IPS-18a (cell line): ENCODE measurements around the gene DIS3L2.
"Not testable (repeated sequence)": the region's sequence is repeated elsewhere in the genome, so short reads cannot be mapped to it uniquely, and the experiment has no call there.

Experiments used
- H3K27ac ChIP-seq: one replicate; pipeline ENCODE4 v1.5.1; 2013; ENCODE audit warnings: low read length
- H3K27me3 ChIP-seq: one replicate; pipeline ENCODE4 v1.6.1; 2013; ENCODE audit warnings: mild to moderate bottlenecking, low read length; ENCODE audit not compliant: control insufficient read depth, insufficient read depth
- H3K36me3 ChIP-seq: one replicate; pipeline ENCODE4 v1.6.1; 2013; ENCODE audit warnings: low read depth, low read length; ENCODE audit not compliant: control insufficient read depth
- H3K4me1 ChIP-seq: one replicate; pipeline ENCODE4 v1.6.1; 2013; ENCODE audit warnings: low read depth, low read length; ENCODE audit not compliant: control insufficient read depth
- H3K4me3 ChIP-seq: one replicate; pipeline ENCODE4 v1.5.1; 2013; ENCODE audit warnings: low read length
- H3K9ac ChIP-seq: one replicate; pipeline ENCODE4 v1.6.1; 2013; ENCODE audit warnings: mild to moderate bottlenecking, low read length, moderate library complexity
- H3K9me3 ChIP-seq: one replicate; pipeline ENCODE4 v1.6.1; 2013; ENCODE audit warnings: low read depth, low read length; ENCODE audit not compliant: control insufficient read depth

Gene DIS3L2

GRCh38 chr2:232300894-232301387, 339.4 kb downstream of the DIS3L2 start:
- no peak overlapping the region for H3K4me3 ChIP-seq
- no peaks in the 10 kb centered on the region for H3K36me3 ChIP-seq
- H3K9ac ChIP-seq = no peak overlapping the region
- H3K4me1 ChIP-seq = no peaks in the 10 kb centered on the region
- H3K27ac ChIP-seq = no peak overlapping the region
- no peaks in the 10 kb centered on the region for H3K9me3 ChIP-seq
- no peaks in the 10 kb centered on the region for H3K27me3 ChIP-seq

DNA sequence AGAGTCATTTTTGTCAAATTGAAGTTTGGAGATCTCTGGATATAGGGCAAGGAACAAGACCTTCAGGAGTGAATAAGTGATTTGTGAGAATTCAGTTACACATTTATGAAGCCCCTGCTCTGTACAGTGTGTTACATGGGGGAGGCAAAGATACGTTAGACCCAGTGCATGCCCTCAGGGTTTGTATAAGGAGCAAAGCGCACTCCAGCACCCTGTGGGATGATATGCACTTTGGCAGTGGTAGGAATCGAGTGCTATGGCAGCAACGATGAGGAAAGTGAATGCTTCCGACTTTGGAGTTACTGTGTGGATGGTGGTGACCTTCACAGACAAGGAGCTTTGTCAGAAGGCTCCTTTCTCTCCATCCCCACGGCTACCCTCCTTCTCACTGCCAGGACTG, 342.7 kb downstream of the DIS3L2 start:
- H3K27ac ChIP-seq = no peak overlapping the region
- no peaks in the 10 kb centered on the region for H3K9me3 ChIP-seq
- no peak overlapping the region for H3K4me3 ChIP-seq
- H3K36me3 ChIP-seq = no peaks in the 10 kb centered on the region
- H3K4me1 ChIP-seq = no peaks in the 10 kb centered on the region
- no peaks in the 10 kb centered on the region for H3K27me3 ChIP-seq
- H3K9ac ChIP-seq = no peak overlapping the region

- H3K27me3 ChIP-seq = no peaks in the 10 kb centered on the region
- H3K4me3 ChIP-seq = no peak overlapping the region
- no peaks in the 10 kb centered on the region for H3K9me3 ChIP-seq
- no peak overlapping the region for H3K9ac ChIP-seq
- H3K27ac ChIP-seq = no peak overlapping the region
- H3K4me1 ChIP-seq = no peaks in the 10 kb centered on the region
- H3K36me3 ChIP-seq = no peaks in the 10 kb centered on the region
Measured at GRCh38 chr2:232306741-232307305, 345.3 kb downstream of the DIS3L2 start.

DNA sequence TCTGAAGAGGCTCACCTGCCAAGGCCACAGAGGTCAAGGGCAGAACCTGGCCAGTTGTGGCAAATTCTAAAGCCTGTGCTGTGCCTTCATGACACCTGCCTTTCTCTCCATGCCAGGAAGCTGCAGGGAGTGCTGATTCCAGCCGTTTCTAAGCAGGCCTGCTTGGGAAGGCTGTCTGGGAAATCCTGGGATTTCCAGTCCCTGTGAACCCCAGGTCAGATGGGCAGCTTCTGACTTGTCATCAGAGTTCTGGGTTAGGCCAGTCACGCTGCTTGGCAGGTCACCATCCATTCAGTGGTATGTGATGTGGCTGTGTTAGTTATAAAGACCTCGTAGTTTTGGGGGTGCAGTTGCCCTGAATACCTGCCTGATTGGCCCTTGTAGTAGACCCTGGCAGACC, 346.3 kb downstream of the DIS3L2 start:
- H3K4me1 ChIP-seq = no peaks in the 10 kb centered on the region
- H3K27me3 ChIP-seq = no peaks in the 10 kb centered on the region
- H3K9ac ChIP-seq = no peak overlapping the region
- no peaks in the 10 kb centered on the region for H3K36me3 ChIP-seq
- H3K4me3 ChIP-seq = no peak overlapping the region
- no peak overlapping the region for H3K27ac ChIP-seq
- H3K9me3 ChIP-seq = no peaks in the 10 kb centered on the region

DNA sequence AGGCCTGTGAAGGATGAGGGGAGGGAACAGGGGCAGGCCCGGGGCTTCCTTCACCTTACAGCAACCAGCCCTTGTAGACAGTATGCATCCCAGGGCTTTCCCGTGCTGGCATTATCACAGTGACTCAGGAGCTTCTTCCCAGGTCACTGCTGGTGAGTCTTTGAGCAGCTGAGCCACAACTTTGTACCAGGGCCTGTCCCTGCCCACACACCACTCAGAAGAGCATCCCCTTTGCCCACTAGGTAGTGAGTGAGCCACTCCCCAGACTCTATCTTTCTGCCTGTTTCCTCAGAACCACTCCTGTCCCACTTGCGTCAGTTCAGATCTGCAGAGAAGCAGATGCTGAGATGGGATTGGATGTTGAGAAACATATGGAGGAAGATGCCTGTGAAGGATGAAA, 347.5 kb downstream of the DIS3L2 start:
- Histone ChIP-seq H3K27me3 (no peaks in the 10 kb centered on the region), H3K36me3 (no peaks in the 10 kb centered on the region), H3K4me3 (no peak overlapping the region), H3K4me1 (no peaks in the 10 kb centered on the region), H3K9me3 (peaks cover 5% of the 10 kb centered on the region), H3K9ac (no peak overlapping the region), H3K27ac (no peak overlapping the region)

GRCh38 chr2:232309592-232309991, 348.1 kb downstream of the DIS3L2 start:
- no peaks in the 10 kb centered on the region for H3K4me1 ChIP-seq
- no peak overlapping the region for H3K27ac ChIP-seq
- H3K27me3 ChIP-seq = no peaks in the 10 kb centered on the region
- H3K9ac ChIP-seq = no peak overlapping the region
- H3K36me3 ChIP-seq = no peaks in the 10 kb centered on the region
- H3K9me3 ChIP-seq = peaks cover 5% of the 10 kb centered on the region
- no peak overlapping the region for H3K4me3 ChIP-seq

DNA sequence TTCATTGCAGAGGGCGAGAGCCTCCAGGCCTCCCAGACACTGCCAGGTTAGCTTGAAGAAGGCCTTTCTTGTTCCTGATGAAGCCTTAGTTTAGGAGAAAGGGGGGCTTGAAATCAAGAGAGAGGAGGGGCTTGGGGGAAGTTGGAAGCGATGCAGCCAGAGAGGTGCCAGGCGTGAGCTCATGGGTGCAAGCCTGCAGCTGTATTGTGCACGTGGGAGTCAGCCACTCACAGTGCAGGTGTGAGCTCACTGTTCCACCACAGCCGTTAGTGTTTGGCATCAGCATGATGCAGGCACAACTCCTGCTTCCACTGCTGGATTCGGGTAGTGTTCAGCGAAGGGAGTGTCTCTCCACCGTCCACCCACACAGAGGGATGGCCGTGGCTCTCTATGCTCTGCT, 348.6 kb downstream of the DIS3L2 start:
- peaks cover 5% of the 10 kb centered on the region for H3K9me3 ChIP-seq
- no peaks in the 10 kb centered on the region for H3K36me3 ChIP-seq
- no peak overlapping the region for H3K9ac ChIP-seq
- H3K27ac ChIP-seq = no peak overlapping the region
- H3K4me3 ChIP-seq = no peak overlapping the region
- H3K27me3 ChIP-seq = no peaks in the 10 kb centered on the region
- no peaks in the 10 kb centered on the region for H3K4me1 ChIP-seq

GRCh38 chr2:232310696-232311095, 349.2 kb downstream of the DIS3L2 start:
- no peak overlapping the region for H3K4me3 ChIP-seq
- H3K27me3 ChIP-seq = no peaks in the 10 kb centered on the region
- H3K9ac ChIP-seq = no peak overlapping the region
- peaks cover 5% of the 10 kb centered on the region for H3K9me3 ChIP-seq
- H3K27ac ChIP-seq = no peak overlapping the region
- no peaks in the 10 kb centered on the region for H3K36me3 ChIP-seq
- no peaks in the 10 kb centered on the region for H3K4me1 ChIP-seq

- H3K9ac ChIP-seq, H3K27ac ChIP-seq, H3K27me3 ChIP-seq, H3K9me3 ChIP-seq, H3K4me3 ChIP-seq, H3K4me1 ChIP-seq, H3K36me3 ChIP-seq: not testable (repeated sequence)
Measured at GRCh38 chr2:232313645-232314044, 352.1 kb downstream of the DIS3L2 start.

DNA sequence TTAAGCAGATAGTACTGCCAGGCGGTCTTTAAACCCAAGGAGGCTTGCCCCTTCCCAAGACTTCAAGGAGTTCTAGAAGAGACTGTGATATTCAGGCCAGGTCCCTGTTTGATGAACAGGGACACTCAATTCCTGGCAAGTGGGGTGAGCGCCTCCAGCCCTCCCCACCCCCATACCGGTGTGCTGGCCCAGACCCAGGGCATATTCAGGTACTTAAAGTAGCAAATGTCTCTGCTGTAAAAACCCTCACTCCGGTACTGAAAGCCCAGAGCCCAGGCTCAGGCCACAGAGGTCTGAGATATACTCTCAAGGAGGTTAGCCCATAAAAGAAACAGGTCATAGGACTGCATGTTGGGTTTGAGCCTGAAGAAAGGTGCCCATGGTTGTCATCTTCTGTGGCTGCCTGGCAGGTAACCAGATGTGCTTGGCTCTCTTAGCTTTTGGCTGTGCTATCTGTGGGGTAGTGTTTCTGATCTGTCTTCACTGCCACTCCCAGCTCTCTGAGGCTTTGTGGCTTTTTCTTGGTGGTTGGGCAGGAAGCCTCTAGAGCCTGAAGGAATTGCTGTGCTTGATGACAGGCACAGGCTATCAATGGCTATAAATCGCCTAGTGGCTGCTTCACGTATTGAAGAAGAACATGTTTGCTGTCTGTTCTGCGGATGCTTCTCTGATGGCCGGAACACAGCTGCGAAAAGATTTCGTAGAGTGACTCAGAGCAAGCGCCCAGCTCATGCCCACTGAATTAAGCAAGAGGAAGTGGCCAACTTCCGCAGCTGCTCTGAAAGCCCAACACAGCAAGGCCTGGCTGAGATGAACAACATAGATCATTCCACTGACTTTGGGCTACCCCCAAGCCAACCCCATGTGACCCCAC, 353.8 kb downstream of the DIS3L2 start:
- H3K27ac ChIP-seq = no peak overlapping the region
- H3K9ac ChIP-seq = no peak overlapping the region
- no peaks in the 10 kb centered on the region for H3K36me3 ChIP-seq
- H3K27me3 ChIP-seq = no peaks in the 10 kb centered on the region
- peaks cover 5% of the 10 kb centered on the region for H3K9me3 ChIP-seq
- H3K4me3 ChIP-seq = no peak overlapping the region
- H3K4me1 ChIP-seq = no peaks in the 10 kb centered on the region

GRCh38 chr2:232315923-232316299, 354.4 kb downstream of the DIS3L2 start:
- Histone ChIP-seq H3K4me3 (no peak overlapping the region), H3K4me1 (no peaks in the 10 kb centered on the region), H3K36me3 (no peaks in the 10 kb centered on the region), H3K27ac (no peak overlapping the region), H3K9me3 (peaks cover 5% of the 10 kb centered on the region), H3K27me3 (no peaks in the 10 kb centered on the region), H3K9ac (no peak overlapping the region)
